SK-N-MC (cell line): ENCODE measurements around the gene TMEM203.

ENCODE experiments used
- DNase-seq: peaks from one replicate; pipeline ENCODE4 v3.0.0-alpha.2; 2011; ENCODE audit warnings: low read depth, low spot score
- H3K27ac ChIP-seq: fragments of 200-600 bp; sonication (generic); 2 replicates; pipeline ENCODE4 v1.5.1; 2016; ENCODE audit warnings: mixed run types
- H3K36me3 ChIP-seq: fragments of 200-600 bp; sonication (generic); 2 replicates; pipeline ENCODE4 v1.6.1; 2017; ENCODE audit warnings: antibody characterized with exemption, low read length, mixed read lengths; ENCODE audit not compliant: insufficient read depth
- H3K4me3 ChIP-seq: fragments of 200-600 bp; sonication (generic); 2 replicates; pipeline ENCODE4 v1.5.1; 2016
- H3K9ac ChIP-seq: fragments of 200-600 bp; sonication (generic); 2 replicates; pipeline ENCODE4 v1.8.0; 2017; ENCODE audit warnings: mixed run types, mixed read lengths; ENCODE audit not compliant: insufficient read length
- H3K9me3 ChIP-seq: fragments of 200-600 bp; sonication (generic); 2 replicates; pipeline ENCODE4 v1.6.1; 2017; ENCODE audit warnings: low read depth, mild to moderate bottlenecking, antibody characterized with exemption, low read length, moderate library complexity, mixed read lengths
- EZH2 ChIP-seq: fragments of 200-600 bp; sonication (generic); IDR thresholded peaks from one replicate; pipeline ENCODE4 v1.6.1; 2017; ENCODE audit warnings: antibody characterized with exemption
- FOXP2 ChIP-seq: optimal IDR thresholded peaks from 2 replicates; pipeline ENCODE3; 2011; ENCODE audit warnings: mild to moderate bottlenecking, moderate library complexity; ENCODE audit not compliant: insufficient read depth; ENCODE audit errors: extremely low read length, control extremely low read depth
- POLR2AphosphoS5 ChIP-seq: IDR thresholded peaks from 2 replicates; pipeline ENCODE4 v1.6.1; 2012; ENCODE audit warnings: mild to moderate bottlenecking, low read depth, low read length, borderline replicate concordance

TMEM203 gene

GRCh38 chr9:137232101-137232500, 26.7 kb upstream of the TMEM203 start:
- no peak overlapping the region for H3K9ac ChIP-seq
- TF ChIP-seq FOXP2 (no peak), POLR2AphosphoS5 (no peak), EZH2 (no peak)
- DNase-seq = no peak
- H3K4me3 ChIP-seq = no peak overlapping the region
- H3K27ac ChIP-seq = no peak overlapping the region
- H3K9me3 ChIP-seq = no peaks in the 10 kb centered on the region
- no peaks in the 10 kb centered on the region for H3K36me3 ChIP-seq

GRCh38 chr9:137231372-137232039, 26.1 kb upstream of the TMEM203 start:
- Histone ChIP-seq H3K36me3 (no peaks in the 10 kb centered on the region), H3K27ac (no peak overlapping the region), H3K9ac (no peak overlapping the region), H3K9me3 (no peaks in the 10 kb centered on the region), H3K4me3 (no peak overlapping the region)
- no peak for DNase-seq
- no peak for TF ChIP-seq FOXP2
- TF ChIP-seq POLR2AphosphoS5 = no peak
- no peak for TF ChIP-seq EZH2

- no peaks in the 10 kb centered on the region for H3K9me3 ChIP-seq
- DNase-seq = no peak
- H3K36me3 ChIP-seq = no peaks in the 10 kb centered on the region
- no peak within 1 kb of the TSS for H3K27ac ChIP-seq
- no peak within 1 kb of the TSS for H3K4me3 ChIP-seq
- TF ChIP-seq POLR2AphosphoS5 (no peak), EZH2 (no peak), FOXP2 (no peak)
- H3K9ac ChIP-seq = no peak within 1 kb of the TSS
These were observed 25.4 kb upstream of the TMEM203 start, which contains the start of gene SLC34A3 for GRCh38 chr9:137230705-137231371. Gene SLC34A3, plus strand, starts transcription at chr9:137230901. Its CDS starts 802 bp downstream, at chr9:137231703.

- no peaks in the 10 kb centered on the region for H3K9me3 ChIP-seq
- H3K27ac ChIP-seq = no peak overlapping the region
- no peak overlapping the region for H3K9ac ChIP-seq
- no peak for TF ChIP-seq EZH2
- no peak for TF ChIP-seq POLR2AphosphoS5
- TF ChIP-seq FOXP2 = no peak
- H3K36me3 ChIP-seq = no peaks in the 10 kb centered on the region
- no peak for DNase-seq
- no peak overlapping the region for H3K4me3 ChIP-seq
These were observed 24.7 kb upstream of the TMEM203 start for GRCh38 chr9:137229903-137230704.

- no peak for TF ChIP-seq POLR2AphosphoS5
- TF ChIP-seq EZH2 = no peak
- TF ChIP-seq FOXP2 = no peak
- DNase-seq = no peak
- Histone ChIP-seq H3K36me3 (no peaks in the 10 kb centered on the region), H3K4me3 (no peak overlapping the region), H3K9ac (no peak overlapping the region), H3K27ac (no peak overlapping the region), H3K9me3 (no peaks in the 10 kb centered on the region)
These were observed 23.8 kb upstream of the TMEM203 start for GRCh38 chr9:137228968-137229896.

- Histone ChIP-seq H3K9ac (no peak overlapping the region), H3K9me3 (no peaks in the 10 kb centered on the region), H3K36me3 (no peaks in the 10 kb centered on the region), H3K4me3 (no peak overlapping the region), H3K27ac (no peak overlapping the region)
- TF ChIP-seq EZH2 (no peak), POLR2AphosphoS5 (no peak), FOXP2 (no peak)
- no peak for DNase-seq
These were observed 23.1 kb upstream of the TMEM203 start for GRCh38 chr9:137228506-137228967.

GRCh38 chr9:137227853-137228505, 22.5 kb upstream of the TMEM203 start:
- TF ChIP-seq FOXP2 = no peak
- TF ChIP-seq POLR2AphosphoS5 = no peak
- TF ChIP-seq EZH2 = no peak
- Histone ChIP-seq H3K4me3 (no peak overlapping the region), H3K36me3 (no peaks in the 10 kb centered on the region), H3K27ac (no peak overlapping the region), H3K9me3 (no peaks in the 10 kb centered on the region), H3K9ac (no peak overlapping the region)
- no peak for DNase-seq
